UCSD-AML1 (cell line): ENCODE results near the gene FAM3B.

Experiments used
- DNase-seq: peaks from one replicate; lab custom pipeline; 2025; ENCODE audit not compliant: unreplicated experiment; lab: John Stamatoyannopoulos, UW

Gene FAM3B

DNA sequence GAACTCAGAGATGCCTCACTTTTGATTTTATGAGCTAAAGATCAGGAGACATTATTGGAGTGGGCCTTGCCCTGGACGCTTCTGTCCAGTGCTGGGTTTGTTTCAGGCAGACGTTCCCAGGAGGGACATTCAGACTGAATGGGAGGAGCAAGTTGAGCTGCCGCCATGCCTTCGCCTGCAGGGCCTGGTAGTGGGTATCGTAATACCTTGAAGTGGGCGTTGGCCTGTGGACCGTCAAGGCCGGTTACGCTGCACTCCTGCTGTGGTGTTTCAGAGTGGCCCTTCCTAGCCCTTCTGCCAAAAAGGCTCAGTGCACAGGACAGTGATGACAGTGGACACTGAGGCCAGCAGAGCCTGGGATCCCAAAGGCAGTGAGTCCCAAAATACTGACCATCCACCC is 1.6 kb downstream of the FAM3B start:
- DNase-seq = no peak

DNA sequence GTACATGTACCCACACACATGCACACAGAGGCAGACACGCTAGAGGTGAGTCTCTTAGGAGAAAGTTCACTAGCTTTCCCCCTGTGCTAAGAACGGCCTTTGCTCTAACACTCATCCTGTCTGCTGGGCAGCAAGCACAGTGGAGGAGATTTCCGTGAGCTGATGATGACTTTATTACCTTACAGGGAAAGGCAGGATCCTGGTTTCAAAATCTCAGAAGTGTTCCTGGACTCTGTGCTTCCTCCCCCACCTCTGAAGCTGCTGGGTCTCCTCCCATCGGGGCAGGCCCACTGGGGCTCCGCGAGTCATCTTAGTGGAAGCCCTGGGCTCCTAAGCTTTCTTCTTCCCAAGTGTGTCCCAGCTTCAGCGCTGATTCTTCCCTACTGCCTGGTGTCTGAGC is 2.7 kb downstream of the FAM3B start:
- no peak for DNase-seq

DNA sequence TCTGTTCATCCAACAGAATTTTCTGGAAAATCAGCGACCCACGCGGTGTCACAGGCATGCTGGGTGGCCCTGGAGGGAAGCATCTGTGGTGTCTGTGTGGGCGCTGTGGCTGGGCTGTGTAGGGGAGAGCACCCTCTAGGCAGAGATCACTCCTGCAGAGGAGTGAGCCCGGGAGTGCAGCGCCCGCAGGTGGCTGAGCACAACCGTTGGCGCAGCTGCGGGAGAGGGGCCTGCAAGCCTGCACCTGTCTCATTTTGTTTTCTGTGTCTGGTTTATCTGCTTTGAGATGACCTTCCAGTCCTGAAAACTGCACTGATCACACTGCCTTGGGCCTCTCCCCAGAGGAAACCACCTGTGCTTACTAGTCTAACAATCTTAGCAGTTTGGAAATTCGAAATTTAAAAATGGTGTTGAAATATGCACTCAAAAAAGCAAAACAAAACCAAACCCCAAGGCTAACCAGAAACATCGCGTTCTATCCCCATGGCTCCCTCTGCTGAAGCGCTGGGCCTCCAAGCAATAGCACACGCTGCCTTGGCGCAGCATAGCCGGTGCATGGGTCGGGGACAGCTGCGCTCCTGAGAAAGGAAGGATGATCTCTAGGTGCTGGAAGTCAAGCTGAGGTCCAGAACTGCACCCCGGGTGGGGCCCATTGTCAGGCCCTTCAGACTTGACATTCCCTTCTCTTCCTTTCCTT is 4.8 kb downstream of the FAM3B start:
- DNase-seq = no peak

DNA sequence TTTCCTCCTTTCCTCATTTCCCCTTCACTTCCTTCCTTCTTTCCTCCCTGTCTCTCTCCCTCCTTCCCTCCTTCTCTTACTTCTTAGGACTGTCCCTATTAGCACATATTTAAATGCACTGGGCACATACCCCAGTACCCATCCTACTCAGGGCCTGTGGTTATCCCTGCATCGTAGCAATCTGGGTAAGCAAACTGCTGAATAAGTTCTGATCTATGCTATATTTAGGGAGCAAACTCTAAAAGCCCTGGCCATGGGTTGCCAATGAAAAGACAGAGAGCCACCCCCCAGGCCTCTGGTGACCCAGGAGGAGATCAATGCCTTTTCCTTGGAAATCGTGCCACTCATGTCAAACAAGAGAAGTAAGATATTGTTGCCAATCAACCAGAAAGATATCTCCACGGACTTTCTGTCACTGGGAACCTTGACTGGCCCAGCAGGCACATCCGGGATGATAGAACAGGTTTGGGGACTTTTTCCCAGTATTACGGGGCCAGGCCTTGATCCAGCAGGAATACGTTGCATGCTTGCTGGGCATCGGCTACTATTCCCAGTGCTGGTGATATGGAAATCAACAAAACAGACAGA is 5.4 kb downstream of the FAM3B start:
- DNase-seq = no peak

- DNase-seq = no peak
Observed at GRCh38 chr21:41322496-41323382, 6.1 kb downstream of the FAM3B start.

DNA sequence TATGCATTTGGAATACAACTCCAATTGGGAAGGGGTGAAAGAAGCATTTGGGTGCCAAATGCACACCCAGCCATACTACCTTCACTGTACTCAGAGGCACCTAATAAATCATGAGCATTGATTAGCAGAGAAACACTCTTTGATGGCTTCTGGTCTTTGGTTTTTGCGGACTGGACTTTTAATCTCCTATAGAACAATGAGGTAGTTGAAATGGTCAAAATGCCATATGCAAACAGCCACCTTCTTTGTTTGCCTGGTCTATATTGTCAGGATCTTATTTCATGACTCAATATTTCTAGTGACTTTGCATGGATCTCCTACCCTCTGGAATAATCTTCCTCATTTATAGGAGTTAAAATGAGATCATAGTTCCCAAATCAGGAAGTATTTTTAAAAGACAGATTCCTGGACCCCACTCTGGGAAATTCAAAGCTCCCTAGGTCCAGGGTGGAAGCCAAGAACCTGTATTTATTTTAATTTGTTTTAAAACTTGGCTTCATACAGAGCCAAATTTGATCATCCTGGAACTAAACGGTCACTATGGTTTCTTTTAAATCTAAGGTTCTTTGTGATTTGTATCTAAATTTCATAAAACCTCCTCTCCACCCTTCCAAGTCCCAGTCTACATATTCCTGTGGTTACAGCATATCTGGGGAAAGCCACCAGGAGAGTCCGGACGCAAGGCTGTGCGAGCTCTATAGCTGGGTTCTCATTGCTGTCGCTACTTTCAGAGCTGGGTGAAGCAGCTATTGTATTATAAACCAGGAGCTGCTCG is 8.7 kb downstream of the FAM3B start:
- DNase-seq = no peak

- no peak for DNase-seq
Observed at GRCh38 chr21:41326414-41327080, 9.9 kb downstream of the FAM3B start.

GRCh38 chr21:41327753-41328152 is 11.2 kb downstream of the FAM3B start:
- no peak for DNase-seq

GRCh38 chr21:41328660-41329607 is 12.3 kb downstream of the FAM3B start:
- no peak for DNase-seq

DNA sequence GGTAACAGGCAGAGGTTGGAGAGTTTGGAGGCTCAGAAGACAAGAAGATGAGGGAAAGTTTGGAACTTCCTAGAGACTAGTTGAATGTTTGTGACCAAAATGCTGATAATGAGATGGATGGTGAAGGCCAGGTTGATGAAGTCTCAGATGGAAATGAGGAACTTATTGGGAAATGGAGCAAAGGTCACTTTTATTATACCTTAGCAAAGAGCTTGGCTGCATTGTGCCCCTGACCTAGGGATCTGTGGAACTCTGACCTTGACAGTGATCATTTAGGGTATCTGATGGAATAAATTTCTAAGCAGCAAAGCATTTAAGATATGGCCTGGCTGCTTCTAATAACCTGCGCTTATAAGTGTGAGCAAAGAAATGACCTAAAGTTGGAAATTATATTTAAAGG is 17.2 kb downstream of the FAM3B start:
- DNase-seq = no peak

GRCh38 chr21:41337515-41337914 is 20.9 kb downstream of the FAM3B start:
- no peak for DNase-seq

DNA sequence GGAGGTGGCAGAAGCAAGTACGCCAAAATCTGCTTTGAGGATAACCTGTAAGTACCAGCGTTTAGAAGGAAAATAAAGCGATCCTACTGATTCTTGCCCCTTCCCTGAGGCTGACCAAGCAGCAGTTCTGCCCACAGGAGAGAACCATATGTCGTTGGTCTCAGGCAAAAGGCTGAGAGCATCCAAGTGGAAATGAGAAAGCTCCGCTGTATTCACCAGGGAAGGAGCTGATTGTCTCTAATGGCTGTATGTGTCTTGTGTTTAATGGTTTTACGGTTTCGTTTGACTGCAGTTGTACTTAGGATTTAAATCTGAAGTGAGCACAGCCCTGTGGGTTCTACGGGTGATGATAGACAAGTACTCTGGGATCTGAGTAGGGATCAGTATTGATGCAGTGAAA is 21.9 kb downstream of the FAM3B start:
- DNase-seq = no peak

DNA sequence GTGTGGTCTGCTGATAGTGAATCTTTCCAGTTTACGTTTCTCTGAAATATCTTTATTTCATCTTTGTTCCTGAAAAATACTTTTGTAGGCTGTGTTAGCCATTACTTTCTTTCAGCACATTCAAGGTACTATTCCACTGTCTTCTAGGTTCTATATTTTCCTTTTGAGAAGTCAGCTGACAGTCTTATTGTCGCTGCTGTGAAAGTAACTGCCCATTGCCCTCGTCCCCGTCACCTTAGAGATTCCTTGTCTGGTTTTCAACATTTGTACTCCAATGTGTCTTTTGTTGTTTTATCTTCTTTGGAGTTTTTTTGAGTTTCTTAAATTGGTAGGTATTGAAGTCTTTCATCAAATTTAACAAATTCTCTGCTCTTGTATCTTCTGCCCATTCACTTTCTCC is 25.4 kb downstream of the FAM3B start:
- no peak for DNase-seq

GRCh38 chr21:41344146-41344545 is 27.5 kb downstream of the FAM3B start:
- no peak for DNase-seq

DNA sequence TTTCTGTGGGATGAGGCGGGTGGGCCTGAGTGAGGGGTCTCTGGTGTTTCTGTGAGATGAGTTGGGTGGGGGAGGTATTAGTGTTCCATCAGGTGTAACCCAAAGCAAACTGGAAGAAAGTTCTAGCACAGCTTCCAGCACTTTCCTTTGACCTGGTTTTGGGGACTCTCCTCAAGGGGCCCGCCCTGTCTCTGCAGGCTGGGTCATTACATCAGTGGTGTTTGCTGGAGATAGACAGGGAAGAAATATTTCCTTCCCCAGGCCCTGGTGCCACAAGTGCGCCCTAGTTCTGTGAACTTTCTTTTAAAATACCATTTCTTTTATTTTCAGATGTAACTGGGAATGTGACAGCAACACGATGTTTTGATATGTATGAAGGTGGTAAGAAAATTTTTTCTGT is 28.8 kb downstream of the FAM3B start:
- no peak for DNase-seq

DNA sequence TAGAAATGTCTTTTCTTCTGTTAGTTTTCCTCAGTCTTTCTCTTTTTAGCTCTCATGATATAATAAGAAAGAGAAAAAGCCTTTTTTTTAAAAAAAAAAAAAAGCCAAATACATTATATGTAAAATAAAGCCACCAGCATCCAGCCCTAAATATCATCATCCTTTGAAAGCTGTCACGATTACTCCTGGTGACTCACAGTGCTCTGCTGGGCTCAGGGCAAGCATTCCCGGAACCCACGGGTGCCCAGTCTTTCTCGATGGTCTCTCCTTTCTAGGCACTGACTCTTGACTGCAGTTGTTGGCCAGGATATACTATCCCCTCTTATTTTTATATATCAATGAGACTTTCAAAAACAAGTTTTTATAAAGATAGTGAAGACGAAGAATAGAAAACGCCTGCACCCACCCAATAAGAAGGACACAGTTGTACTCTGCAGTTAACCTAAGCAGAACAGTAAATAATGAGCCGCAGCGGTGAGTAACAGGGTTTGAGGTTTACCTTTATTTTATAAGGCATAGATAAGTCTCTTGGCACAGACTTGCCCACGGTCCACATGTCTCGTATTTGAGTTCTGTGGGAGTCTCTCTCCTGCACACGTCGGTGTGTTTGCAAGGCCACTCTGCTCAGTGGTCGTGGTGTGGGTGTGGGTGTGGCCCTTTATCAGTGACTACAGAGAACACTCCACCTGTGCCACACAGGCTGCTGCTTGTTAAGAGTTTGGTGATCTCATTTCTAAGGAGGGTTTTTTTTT is 29.5 kb downstream of the FAM3B start:
- no peak for DNase-seq

DNA sequence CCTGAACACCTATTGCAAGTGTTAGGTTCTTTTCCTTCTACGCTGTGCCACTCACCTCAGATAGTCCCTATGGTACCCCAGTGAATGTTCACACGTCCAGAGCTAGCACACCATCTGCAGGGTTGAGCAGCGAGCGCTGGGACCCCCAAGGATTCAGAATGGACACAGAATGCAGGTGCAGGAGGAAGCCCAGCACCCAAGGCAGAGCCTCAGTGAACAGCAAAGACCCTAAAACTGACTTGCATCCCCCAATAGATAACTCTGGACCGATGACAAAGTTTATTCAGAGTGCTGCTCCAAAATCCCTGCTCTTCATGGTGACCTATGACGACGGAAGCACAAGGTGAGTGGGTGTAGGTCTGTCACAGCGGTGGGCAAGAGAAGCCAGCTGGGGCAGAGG is 30.2 kb downstream of the FAM3B start:
- DNase-seq = no peak

GRCh38 chr21:41348434-41348833 is 31.8 kb downstream of the FAM3B start:
- no peak for DNase-seq

DNA sequence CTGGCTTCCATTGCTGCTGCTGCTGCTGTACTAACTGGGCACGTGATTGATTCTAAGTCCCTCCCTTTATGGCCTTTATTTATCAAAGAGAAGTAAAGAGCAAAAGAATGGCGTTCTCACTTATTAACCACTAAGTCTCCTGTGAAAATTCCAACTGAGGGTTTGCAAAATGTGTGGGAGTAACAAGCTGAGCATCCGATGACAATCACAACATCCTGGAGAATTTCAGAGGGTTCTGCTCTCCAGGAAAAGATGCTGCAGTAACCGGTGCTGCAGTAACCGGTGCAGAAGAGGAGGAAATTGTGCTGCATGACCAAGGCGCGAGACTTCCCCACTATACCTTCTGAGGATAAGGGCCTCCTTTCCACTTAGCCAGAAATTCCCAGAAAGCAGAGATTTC is 32.5 kb downstream of the FAM3B start:
- DNase-seq = no peak
